Testis (tissue), 5 donors: Measurements from ENCODE around the gene TCP11L1. TPM values are rescaled to one million over a fixed set of nuclear protein-coding genes. Genes with fewer than 3 reads are reported as not detected.

ENCODE experiments used
- DNase-seq: peaks from one replicate; pipeline ENCODE4 v3.0.0-alpha.2; 2019
- H3K27ac ChIP-seq, 2 donors: fragments of 200-600 bp; sonication (generic); one replicate each; pipeline ENCODE4 v1.5.1; 2019
- H3K27me3 ChIP-seq: fragments of 200-600 bp; sonication (generic); one replicate; pipeline ENCODE4 v1.5.1; 2019
- H3K36me3 ChIP-seq: fragments of 200-600 bp; sonication (generic); one replicate; pipeline ENCODE4 v1.5.1; 2017; ENCODE audit warnings: low read depth; ENCODE audit errors: missing control alignments
- H3K4me1 ChIP-seq: fragments of 200-600 bp; sonication (generic); one replicate; pipeline ENCODE4 v1.5.1; 2019
- H3K4me3 ChIP-seq, 2 donors: fragments of 200-600 bp; sonication (generic); one replicate each; pipeline ENCODE4 v1.5.1; 2017 to 2019
- H3K9me3 ChIP-seq: fragments of 200-600 bp; sonication (generic); one replicate; pipeline ENCODE4 v1.5.1; 2017
- POLR2A ChIP-seq: fragments of 450-650 bp; IDR thresholded peaks from one replicate; pipeline ENCODE4 v1.6.1; 2017; ENCODE audit warnings: antibody characterized with exemption, mild to moderate bottlenecking, moderate library complexity
- WGBS, 2 donors: methylation state at CpG; one replicate each; pipeline ENCODE4 v1.1.5; 2018; 5-methylcytosine and 5-hydroxymethylcytosine counted together
- intact Hi-C: fragments of 100-400 bp; cut with DNase I; formaldehyde crosslinking; loops from one replicate; pipeline ENCODE4 v1.15.1; 2023; ENCODE audit warnings: low total_unique reads
- long read RNA-seq, 2 donors: transcript quantifications; one replicate each; lab custom pipeline, GENCODE V29; 2026
- polyA plus RNA-seq: library from polyadenylated mRNA; stranded (reverse); fragments of 350-450 nt; fragmentation: Illumina TruSeq; extraction: RNeasy Lipid Tissue Mini Kit (QIAGEN cat#74804); gene quantifications from one replicate; pipeline ENCODE4 v1.2.3, GENCODE V29; 2014; ENCODE audit warnings: low read depth, low replicate concordance; ENCODE audit not compliant: insufficient read depth
- total RNA-seq, 2 donors: library from RNA; depleted of rRNA; stranded (reverse); fragments of >200 nt; gene quantifications; one replicate each; pipeline ENCODE4 v1.2.3, GENCODE V29; 2016
- TF ChIP-seq, protein P1 (sequence below), 3 experiments: fragments of 450-650 bp in 2 of 3; fragments of 200-600 bp in 1 of 3; sonication (generic) in 1 of 3; IDR thresholded peaks; one replicate each; pipeline ENCODE4 v1.5.1; 2016 to 2019; ENCODE audit warnings: antibody characterized with exemption in 3 of 3, mild to moderate bottlenecking in 2 of 3, moderate library complexity in 1 of 3

The TCP11L1 gene, protein sequence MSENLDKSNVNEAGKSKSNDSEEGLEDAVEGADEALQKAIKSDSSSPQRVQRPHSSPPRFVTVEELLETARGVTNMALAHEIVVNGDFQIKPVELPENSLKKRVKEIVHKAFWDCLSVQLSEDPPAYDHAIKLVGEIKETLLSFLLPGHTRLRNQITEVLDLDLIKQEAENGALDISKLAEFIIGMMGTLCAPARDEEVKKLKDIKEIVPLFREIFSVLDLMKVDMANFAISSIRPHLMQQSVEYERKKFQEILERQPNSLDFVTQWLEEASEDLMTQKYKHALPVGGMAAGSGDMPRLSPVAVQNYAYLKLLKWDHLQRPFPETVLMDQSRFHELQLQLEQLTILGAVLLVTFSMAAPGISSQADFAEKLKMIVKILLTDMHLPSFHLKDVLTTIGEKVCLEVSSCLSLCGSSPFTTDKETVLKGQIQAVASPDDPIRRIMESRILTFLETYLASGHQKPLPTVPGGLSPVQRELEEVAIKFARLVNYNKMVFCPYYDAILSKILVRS
- 10 to 100 TPM; 26.6 to 31.9 TPM for total RNA-seq
- polyA plus RNA-seq, result 13.6 TPM
- long read RNA-seq, donor 1, partial matches to known transcripts, result 0 of 1 reads
- long read RNA-seq, donor 1, other reads (novel, unspliced or antisense), result 0 of 1 reads
- long read RNA-seq, donor 2, partial matches to known transcripts, result 31 of 39 reads
- long read RNA-seq, donor 2, other reads (novel, unspliced or antisense), result 5 of 39 reads

DNA sequence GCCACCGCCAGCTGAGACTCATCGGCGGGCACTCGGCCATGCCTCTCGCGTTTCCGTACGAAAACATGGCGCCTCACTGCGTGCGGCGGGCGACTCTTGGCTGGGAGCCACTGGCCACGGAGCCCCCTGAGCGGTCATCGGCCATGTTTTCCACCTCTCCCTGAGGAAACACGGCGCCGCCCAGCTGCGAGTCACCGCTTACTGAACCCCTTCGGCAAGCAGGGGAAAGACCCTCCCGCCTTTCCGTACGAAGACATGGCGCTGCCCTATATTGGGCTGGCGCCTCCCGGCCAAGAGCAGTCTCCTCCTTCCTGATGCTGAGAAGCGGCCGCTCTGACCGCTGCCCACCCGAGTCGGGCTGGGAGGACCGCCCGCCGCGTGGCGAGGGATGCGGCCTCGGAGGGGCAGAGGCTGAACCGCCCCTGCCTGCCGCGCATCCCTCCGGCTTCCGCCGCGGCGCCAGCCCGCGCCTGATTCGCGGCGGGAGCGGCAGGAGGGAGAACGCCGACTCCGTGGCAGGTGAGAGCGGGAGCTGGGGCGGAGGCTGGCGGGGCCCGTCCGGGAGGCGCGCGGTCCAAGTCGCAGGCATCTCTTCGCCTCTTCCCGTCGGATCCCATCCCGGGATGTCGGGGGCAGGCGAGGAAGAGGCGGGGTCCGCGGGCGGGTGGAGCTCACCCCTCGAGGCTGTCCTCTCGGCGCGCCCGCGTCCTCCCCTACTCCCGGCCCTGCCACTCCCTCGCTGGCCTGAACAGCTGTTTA, at the start of gene TCP11L1:
TCP11L1 (plus strand) TSS at position 299 of the 759 bp plus-strand sequence. CDS start 4,202 bp downstream, outside the sequence.
- 0 to 1% methylated on average over 5 to 84 of the region's 84 CpGs for WGBS, 2 donors
- no peaks in the 10 kb centered on the region for H3K36me3 ChIP-seq
- H3K27ac ChIP-seq, result peak within 1 kb of the TSS; percentile 98 to 99
- peak within 1 kb of the TSS; percentile 90 to 96 for H3K4me3 ChIP-seq
- H3K27me3 ChIP-seq, result no peaks in the 10 kb centered on the region
- H3K4me1 ChIP-seq, result peaks cover 8% of the 10 kb centered on the region
- no peak for TF ChIP-seq POLR2A
- TF ChIP-seq, protein P1, sequence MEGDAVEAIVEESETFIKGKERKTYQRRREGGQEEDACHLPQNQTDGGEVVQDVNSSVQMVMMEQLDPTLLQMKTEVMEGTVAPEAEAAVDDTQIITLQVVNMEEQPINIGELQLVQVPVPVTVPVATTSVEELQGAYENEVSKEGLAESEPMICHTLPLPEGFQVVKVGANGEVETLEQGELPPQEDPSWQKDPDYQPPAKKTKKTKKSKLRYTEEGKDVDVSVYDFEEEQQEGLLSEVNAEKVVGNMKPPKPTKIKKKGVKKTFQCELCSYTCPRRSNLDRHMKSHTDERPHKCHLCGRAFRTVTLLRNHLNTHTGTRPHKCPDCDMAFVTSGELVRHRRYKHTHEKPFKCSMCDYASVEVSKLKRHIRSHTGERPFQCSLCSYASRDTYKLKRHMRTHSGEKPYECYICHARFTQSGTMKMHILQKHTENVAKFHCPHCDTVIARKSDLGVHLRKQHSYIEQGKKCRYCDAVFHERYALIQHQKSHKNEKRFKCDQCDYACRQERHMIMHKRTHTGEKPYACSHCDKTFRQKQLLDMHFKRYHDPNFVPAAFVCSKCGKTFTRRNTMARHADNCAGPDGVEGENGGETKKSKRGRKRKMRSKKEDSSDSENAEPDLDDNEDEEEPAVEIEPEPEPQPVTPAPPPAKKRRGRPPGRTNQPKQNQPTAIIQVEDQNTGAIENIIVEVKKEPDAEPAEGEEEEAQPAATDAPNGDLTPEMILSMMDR (IDR thresholded peaks at IDR 0.05), result peak in 1 of 3 experiments; percentile 12
- H3K9me3 ChIP-seq, result no peaks in the 10 kb centered on the region
- intact Hi-C loops, result no loop called here
- peak; percentile 95 for DNase-seq

DNA sequence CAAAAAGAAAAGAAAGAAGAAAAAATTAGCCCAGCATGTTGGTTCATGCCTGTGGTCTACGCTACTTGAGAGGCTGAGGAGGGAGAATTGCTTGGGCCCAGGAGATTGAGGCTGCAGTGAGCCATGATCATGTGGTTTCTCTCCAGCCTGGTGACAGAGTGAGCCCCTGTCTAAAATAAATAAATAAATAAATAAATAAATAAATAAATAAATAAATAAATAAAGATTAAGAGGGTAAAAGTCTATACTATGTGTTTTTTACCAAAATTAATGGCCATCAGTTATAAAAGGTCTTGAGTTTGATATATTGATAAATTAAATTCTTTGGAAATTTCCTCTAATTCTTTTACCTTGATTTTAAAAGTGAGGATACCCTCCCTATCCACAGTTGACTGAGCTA, 48.9 kb upstream of the TCP11L1 start:
- DNase-seq, result no peak
- WGBS, 2 donors, result 0 to 94% methylated on average over 1 of the region's 1 CpG
- intact Hi-C loops, result no loop called here
- Histone ChIP-seq H3K36me3 (no peaks in the 10 kb centered on the region), H3K27ac (no peak overlapping the region), H3K27me3 (no peaks in the 10 kb centered on the region), H3K4me1 (no peaks in the 10 kb centered on the region), H3K9me3 (no peaks in the 10 kb centered on the region), H3K4me3 (no peak overlapping the region)
- TF ChIP-seq, protein P1 (IDR thresholded peaks at IDR 0.05), result no peak
- no peak for TF ChIP-seq POLR2A

DNA sequence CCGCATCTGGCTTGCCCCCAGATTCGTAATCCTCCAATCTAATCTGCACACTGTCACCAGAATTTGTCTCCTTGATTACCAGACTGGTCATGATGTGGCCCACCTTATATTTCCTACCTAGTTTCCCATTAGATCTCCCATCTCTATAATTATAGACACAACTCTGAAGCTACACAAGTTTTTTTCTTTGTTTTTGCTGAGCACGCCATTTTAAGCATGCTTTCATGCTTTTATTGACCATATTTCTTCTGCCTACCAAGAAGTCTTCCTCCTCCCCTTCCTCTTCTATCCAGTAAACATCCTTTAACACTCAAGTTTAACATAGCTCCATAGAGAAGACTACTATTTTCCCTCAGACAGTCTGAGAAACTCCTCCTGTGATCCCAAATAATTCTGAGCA, 47.9 kb upstream of the TCP11L1 start:
- H3K9me3 ChIP-seq, result no peaks in the 10 kb centered on the region
- no peaks in the 10 kb centered on the region for H3K4me1 ChIP-seq
- H3K27ac ChIP-seq, result no peak overlapping the region
- no peaks in the 10 kb centered on the region for H3K36me3 ChIP-seq
- DNase-seq, result no peak
- 89 to 94% methylated on average over 3 of the region's 3 CpGs for WGBS, 2 donors
- no peaks in the 10 kb centered on the region for H3K27me3 ChIP-seq
- no peak for TF ChIP-seq POLR2A
- TF ChIP-seq, protein P1 (IDR thresholded peaks at IDR 0.05), result no peak
- intact Hi-C loops, result no loop called here
- H3K4me3 ChIP-seq, result no peak overlapping the region

DNA sequence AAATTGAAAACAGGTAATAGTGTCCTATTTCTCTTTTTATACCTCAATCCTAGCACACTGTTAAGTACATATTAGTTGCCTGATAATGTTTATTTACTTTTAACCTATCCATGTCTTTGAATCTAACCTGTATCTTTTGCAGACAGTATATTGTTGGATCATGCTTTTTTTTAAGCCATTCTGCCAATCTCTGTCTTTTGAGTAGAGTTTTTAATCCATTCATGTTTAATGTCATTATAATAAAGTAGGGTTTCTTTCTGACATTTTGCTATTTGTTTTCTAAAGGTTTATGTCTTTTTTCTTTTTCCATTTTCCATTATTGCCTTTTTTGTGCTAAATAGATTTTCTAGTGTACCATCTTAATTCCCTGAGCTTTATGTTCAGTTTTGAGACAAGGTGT, 47.5 kb upstream of the TCP11L1 start:
- DNase-seq, result no peak
- no peaks in the 10 kb centered on the region for H3K9me3 ChIP-seq
- H3K36me3 ChIP-seq, result no peaks in the 10 kb centered on the region
- no peak overlapping the region for H3K4me3 ChIP-seq
- H3K27me3 ChIP-seq, result no peaks in the 10 kb centered on the region
- TF ChIP-seq, protein P1 (IDR thresholded peaks at IDR 0.05), result no peak
- TF ChIP-seq POLR2A, result no peak
- no peaks in the 10 kb centered on the region for H3K4me1 ChIP-seq
- H3K27ac ChIP-seq, result no peak overlapping the region
- intact Hi-C loops, result no loop called here
